Fibroblast of peridontal ligament (primary cell): Measurements from ENCODE around the gene SSTR5.

Experiments
- DNase-seq: peaks from one replicate; pipeline ENCODE4 v3.0.0-alpha.2; 2010; ENCODE audit errors: extremely low read depth

Gene SSTR5

GRCh38 chr16:1054660-1055556 is 17.6 kb upstream of the SSTR5 start:
- DNase-seq, result peak; percentile 31

GRCh38 chr16:1055557-1055924 is 17.0 kb upstream of the SSTR5 start:
- no peak for DNase-seq

- no peak for DNase-seq
Measured at GRCh38 chr16:1056196-1056595, 16.4 kb upstream of the SSTR5 start.

DNA sequence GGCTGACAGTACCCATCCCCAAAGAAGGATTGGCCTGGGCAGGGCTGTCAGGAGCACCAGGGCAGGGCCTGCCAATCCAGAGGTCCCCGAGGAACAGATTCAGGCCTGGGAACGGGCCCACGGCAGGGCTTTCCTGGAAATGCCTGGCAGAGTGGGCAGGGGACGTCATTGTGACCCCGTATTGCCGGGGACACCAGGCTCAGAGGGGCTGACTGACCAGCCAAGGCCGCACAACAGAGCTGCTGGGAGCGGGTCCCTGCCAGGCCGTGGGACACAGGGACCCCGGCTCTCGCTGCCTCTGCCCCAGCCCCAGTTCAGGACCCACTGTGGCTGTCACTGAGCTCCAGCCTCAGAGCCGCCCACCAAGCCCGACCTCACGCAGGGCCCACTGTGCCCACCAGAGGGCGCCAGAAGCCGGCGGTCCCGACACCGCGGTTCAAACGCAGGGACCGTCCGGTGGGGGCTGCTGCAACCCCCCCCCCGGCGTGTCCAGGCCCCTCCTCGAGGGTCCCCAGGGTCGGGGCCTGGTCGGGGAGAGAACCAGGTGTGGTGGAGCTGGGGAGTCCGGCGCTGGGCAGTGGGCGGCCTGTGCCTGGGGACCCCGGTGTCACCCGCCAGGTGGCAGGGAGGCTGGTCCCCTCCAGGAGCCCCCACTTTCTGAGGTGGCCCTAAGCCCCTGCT is 15.2 kb upstream of the SSTR5 start:
- DNase-seq, result no peak

- no peak for DNase-seq
Measured at GRCh38 chr16:1058216-1058615, 14.3 kb upstream of the SSTR5 start.

GRCh38 chr16:1059310-1059709 is 13.2 kb upstream of the SSTR5 start:
- DNase-seq, result no peak

- DNase-seq, result no peak
Measured at GRCh38 chr16:1060416-1061340, 11.9 kb upstream of the SSTR5 start.

DNA sequence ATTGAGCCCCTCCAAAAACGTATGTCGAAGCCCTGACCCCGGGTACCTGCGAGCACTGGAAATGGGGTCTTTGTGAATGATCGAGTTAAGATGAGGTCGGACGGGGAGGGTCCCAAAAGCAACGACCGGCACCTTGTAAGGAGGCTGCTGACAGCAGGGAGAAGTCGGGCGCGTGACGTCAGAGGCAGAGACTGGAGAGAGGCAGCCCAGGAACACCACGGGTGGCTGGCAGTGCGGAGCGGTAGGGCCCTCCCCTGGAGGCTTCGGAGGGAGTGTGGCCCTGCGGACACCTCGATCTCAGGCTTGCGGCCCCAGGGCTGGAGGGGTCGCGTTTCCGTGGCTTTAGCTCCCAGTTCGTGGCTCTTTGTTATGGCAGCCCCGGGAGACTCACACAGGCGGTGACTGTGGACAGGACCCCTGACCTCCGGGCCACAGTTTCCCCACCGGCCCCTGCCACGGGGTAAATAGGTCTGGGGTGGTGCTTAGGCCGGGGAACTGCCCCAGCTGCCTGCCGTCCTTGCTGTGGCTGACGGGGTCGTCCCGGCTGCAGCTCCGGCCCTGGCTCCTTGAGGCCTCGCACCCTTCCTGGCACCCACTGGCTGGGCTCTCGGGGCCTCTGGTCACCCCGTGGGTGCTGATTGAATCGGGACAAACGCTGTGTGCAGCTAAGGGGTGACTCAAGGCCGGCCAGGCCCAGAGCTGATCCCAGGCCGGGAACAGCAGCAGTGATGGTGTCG is 10.6 kb upstream of the SSTR5 start:
- no peak for DNase-seq

DNA sequence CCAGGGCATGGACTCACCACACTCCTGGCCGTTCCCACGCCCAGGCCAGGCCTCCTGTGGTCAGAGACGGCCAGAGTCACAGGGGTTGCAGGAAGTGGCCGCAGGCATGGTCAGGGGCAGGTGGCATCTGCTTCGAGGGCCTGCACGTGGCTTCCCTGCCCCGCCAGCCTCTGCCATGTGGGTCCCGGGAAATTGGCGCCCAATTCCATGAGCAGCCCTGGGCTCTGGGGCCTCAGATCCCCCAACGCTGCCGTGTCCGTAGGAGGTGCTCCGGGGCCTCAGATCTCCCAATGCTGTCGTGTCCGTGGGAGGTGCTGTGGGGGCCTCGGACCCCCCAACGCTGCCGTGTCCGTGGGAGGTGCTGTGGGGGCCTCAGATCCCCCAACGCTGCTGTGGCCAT is 9.7 kb upstream of the SSTR5 start:
- no peak for DNase-seq

DNA sequence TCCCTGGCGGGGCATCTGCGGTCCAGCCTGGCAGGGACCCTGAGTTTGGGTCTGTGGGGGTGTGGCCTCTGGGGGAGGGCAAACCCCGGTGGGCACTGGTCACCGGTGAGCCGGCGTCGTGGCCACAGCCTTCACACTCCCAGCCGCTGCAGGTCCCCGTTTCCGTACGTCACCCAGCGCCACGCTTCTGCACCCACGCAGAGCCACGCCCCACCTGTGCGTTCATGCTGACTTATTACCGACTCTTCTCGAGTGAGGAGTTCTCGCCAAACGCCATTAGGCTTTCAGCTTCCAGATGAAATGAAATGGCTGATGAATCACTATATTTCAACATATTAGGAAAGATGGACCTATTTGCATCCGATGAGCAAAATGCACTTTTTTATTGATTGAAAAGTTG is 8.8 kb upstream of the SSTR5 start:
- DNase-seq, result no peak

DNA sequence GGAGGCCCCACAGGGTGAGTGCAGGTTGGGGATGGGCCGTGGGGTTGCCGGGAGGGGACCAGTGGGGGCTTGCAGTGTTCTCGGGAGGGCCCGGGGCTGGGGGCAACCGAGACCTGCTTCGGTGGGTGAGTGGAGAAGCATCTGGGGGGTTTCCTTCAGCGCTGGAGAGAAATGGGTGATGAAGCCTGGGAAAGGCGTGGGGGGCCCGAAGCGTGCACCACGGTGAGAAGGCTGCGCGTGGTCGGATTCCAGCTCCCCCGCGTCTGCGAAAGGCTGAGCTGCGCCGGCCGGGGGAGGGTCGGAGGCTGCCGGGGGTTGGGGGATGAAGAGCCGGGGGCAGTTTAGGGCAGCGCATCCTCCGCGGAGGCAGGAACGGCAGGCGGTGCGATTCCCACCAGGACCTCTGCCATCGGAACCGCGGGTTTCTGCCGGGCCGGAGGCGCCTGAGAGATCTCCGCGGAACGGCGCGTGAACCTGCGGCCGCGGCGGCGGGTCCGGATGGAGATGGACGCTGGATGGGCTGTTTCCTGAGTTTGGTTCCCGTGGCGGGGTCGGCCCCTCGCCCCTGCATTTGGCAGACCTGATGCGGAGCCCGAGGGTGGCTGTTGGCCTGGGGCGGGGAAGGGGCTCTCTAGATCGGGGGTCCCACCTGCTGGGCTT is 6.9 kb upstream of the SSTR5 start:
- no peak for DNase-seq

DNA sequence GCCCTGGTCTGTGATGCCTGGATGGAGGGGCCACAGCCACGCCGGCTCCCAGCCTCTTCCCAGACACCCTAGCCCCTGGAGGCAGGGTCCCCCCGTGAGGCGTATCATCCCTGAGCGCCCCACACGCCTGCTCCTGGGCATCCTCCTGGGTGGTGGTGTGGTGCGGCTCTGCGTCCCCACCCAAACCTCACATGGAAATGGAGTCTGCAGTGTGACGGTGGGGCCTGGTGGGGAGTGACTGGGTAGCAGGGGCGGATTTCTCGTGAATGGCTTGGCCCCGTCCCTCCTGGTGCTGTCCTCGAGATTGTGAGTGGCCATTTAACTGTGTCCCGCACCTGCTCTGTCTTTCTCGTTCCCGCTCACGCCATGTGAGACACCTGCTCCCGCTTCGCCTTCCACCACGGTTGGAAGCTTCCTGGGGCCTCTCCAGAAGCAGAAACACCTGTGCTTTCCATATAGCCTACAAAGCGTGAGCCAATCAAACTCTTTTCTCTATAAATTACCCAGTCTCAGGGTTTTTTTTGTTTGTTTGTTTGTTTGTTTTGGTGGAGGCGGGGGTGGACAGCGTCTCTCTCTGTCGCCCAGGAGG is 5.9 kb upstream of the SSTR5 start:
- DNase-seq, result no peak

- DNase-seq, result no peak
Measured at GRCh38 chr16:1067629-1068028, 4.9 kb upstream of the SSTR5 start.

GRCh38 chr16:1068451-1068850 is 4.1 kb upstream of the SSTR5 start:
- no peak for DNase-seq

DNA sequence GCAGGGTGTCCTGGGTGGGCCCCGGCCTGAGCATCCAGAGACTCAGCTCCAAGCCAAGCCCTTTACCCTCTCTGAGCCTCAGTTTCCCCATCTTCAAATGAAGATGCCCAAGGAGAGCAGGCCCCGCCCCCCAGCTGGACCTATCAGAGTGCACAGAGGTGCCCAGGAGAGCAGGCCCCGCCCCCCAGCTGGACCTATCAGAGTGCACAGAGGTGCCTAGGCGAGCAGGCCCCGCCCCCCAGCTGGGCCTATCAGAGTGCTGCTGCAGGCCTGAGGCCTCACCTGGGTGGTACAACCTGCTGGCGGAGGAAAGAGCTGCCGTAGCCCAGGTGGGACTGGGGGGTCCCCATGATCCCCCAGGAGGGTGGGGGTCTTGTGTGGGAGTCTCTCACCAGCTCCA is 3.4 kb upstream of the SSTR5 start:
- DNase-seq, result no peak

DNA sequence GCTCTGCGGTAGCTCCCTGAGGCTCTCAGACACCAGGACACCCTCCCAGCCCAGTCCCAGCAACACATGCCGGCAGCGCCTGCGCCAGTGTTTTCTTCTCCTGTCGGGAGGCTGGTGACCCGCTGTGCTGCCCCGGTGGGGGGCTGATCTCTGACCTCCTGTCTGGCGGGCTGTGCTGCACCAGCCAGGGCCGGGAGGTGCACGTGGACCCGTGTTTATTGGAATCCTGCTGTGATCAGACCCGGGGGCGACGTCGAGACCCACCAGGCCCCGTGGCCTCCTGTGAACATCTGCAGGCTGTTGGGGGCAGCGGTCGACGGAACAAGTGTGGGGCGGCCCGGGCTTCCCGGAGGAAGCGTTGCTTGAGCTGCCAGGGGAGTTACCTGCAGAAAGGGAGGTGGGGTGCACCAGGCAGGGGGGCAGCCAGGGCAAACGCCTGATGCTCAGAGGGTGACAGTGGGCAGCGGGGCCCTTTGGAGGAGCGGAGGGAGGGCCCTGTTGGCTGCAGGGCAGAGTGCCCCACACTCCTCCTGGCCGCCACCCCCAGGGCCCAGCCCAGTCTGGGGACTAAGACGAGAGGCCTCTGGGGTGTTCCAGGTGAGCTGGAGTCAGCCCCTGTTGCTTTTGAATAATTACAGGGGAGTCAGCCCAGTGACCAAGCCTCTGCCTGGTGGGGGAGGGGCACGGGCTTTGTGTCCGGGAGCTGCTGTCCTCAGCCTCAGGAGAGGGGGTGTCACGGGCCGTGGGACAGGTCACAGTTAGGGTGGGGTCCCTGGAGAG is 2.3 kb upstream of the SSTR5 start:
- DNase-seq, result no peak

DNA sequence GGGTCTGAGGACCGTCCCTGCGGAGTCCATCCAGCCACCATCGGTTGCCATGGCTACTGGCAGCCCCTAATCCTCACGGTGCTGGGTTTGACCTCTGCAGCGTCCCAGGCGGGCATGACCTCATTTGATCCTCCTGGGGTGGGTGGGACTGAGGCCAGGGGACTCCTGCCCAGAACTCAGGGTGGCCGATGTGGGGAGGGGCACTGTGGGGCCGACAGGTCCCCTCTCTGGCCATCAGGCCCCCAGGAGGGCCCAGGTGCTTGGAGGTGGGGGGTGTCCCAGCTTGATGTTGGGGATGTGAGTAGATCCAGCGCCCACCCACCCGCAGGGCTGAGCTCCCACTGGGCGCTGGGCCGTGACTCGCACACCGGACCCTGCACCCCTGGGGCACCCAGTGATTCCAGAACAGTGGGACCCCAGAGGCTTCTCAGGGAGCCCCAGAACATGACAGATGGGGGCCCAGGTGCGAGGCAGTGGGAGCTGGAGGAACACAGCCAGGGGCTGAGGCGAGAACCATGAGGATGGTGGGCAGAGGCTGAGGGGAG is 1.6 kb upstream of the SSTR5 start:
- no peak for DNase-seq

- DNase-seq, result no peak
Measured at GRCh38 chr16:1071561-1072225, 854 bp upstream of the SSTR5 start.

- no peak for DNase-seq
Measured at GRCh38 chr16:1073262-1073558, 663 bp downstream of the SSTR5 start.
